ENCODE results near the gene FAM177B. TPM values are rescaled to one million over a fixed set of nuclear protein-coding genes. Genes with fewer than 3 reads are reported as not detected.
"Not testable (repeated sequence)": the region's sequence is repeated elsewhere in the genome, so short reads cannot be mapped to it uniquely, and the experiment has no call there.

FAM177B gene
- total RNA-seq, 2 donors from 2014 or later: 8.5 to 19.5 TPM

DNA sequence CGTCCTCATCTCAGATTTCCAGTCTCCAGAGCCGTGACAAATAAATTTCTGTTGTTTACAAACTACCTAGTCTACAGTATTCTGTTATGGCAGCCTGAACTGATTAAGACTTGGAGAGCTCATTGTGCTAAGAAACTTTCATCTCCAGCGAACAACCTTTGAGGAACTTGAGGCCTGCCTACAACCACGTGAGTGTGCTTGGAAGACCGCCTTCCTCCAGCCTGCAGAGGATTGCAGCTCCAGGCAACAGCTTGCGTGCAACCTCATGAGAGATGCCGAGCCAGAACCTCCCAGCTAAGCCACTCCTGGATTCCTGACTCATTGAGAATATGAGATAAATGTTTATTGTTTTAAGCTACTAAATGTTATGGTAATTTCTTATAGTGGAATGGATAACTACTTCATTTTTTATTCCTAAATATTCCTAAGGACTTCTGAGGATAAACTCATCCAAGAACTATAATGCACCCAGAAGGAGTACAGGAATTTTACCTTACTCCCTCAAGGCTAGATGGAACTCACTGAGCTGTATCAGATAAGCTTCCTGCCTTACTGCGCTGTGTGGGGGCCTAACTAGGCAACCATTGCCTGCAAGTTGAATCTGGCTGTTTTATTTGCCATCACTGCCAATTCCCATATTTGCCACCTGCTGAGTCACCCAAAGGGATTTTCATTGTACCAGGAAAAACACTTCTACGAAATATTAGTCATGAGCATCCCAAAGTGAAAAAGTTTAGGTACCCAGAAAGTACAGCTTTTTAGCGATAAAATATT lies 17.6 kb downstream of the FAM177B start:
- Histone ChIP-seq H3K9ac (ENCODE audit: low read depth in 2 of 2, low read length in 2 of 2) (no peak overlapping the region), H3K36me3 (no peaks in the 10 kb centered on the region), H3K9me3 (no peaks in the 10 kb centered on the region), H3K27ac (no peak overlapping the region), H3K4me1 (no peaks in the 10 kb centered on the region), H3K27me3 (no peaks in the 10 kb centered on the region), H3K4me3 (no peak overlapping the region)
- TF ChIP-seq, protein P1, sequence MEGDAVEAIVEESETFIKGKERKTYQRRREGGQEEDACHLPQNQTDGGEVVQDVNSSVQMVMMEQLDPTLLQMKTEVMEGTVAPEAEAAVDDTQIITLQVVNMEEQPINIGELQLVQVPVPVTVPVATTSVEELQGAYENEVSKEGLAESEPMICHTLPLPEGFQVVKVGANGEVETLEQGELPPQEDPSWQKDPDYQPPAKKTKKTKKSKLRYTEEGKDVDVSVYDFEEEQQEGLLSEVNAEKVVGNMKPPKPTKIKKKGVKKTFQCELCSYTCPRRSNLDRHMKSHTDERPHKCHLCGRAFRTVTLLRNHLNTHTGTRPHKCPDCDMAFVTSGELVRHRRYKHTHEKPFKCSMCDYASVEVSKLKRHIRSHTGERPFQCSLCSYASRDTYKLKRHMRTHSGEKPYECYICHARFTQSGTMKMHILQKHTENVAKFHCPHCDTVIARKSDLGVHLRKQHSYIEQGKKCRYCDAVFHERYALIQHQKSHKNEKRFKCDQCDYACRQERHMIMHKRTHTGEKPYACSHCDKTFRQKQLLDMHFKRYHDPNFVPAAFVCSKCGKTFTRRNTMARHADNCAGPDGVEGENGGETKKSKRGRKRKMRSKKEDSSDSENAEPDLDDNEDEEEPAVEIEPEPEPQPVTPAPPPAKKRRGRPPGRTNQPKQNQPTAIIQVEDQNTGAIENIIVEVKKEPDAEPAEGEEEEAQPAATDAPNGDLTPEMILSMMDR (IDR thresholded peaks at IDR 0.05): no peak
- intact Hi-C loops (cut with DNase I): no loop called here
- DNase-seq: no peak

DNA sequence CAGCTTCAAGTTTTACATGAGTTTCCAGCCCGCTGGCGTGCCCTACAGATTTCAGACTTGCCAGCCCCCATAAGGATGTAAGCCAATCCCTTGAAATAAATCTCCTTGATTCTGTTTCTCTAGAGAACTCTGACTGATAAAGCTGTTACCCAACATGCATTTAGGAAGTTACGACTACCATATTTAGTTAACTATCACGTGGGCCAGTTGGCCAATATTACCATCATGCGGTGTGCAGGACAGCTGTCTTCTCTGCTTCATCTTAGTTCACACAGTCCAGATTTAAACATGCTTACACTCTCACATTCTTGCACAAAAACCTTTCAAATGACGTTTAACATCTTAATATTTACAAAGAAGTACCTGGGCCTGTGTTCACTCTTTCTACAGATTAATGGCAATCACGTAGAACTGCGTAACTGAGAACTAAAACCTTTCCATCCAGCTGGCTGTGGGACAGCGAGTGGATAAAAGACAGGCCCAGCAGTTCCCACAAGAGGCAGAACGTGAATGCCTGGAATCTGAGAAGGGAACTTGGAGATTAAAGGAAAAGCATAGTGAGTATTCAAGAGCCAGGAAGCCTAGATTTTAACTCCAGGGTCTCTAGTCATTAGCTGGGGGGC lies 20.8 kb downstream of the FAM177B start:
- no peaks in the 10 kb centered on the region for H3K4me1 ChIP-seq
- TF ChIP-seq, protein P1 (IDR thresholded peaks at IDR 0.05): no peak
- H3K9me3 ChIP-seq: no peaks in the 10 kb centered on the region
- no peak overlapping the region for H3K9ac ChIP-seq (ENCODE audit: low read depth in 2 of 2, low read length in 2 of 2)
- H3K4me3 ChIP-seq: no peak overlapping the region
- no peak for DNase-seq
- H3K27me3 ChIP-seq: no peaks in the 10 kb centered on the region
- no peaks in the 10 kb centered on the region for H3K36me3 ChIP-seq
- intact Hi-C loops (cut with DNase I): no loop called here
- no peak overlapping the region for H3K27ac ChIP-seq

DNA sequence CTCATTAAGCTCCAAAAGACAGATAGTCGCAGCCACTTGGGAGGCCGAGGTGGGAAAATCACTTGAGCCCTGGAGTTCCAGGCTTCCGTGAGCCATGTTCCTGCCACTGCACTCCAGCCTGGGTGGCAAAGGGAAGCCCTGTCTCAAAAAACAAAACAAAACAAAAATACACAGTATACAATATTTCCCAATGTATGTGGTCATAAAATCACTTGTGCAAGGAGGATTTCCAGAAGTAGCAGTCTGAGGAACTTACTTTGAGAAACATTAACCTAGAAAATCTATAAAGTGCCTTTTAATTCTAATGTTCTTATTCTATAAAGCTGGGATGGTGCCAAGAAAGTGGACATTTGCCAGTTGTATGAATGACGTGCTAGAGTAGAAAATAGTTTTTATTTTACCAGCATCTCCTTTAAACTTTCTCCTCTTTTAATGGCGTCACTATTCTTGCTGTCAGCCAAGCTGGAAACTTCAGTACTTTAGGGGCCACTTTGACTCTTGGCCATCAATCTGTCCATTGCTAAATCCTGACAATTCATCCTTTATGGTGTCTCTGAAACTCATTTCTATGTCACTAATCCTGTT lies 22.5 kb downstream of the FAM177B start:
- Histone ChIP-seq H3K4me1 (no peaks in the 10 kb centered on the region), H3K9me3 (no peaks in the 10 kb centered on the region), H3K36me3 (no peaks in the 10 kb centered on the region), H3K4me3 (no peak overlapping the region), H3K27ac (no peak overlapping the region), H3K9ac (ENCODE audit: low read depth in 2 of 2, low read length in 2 of 2) (no peak overlapping the region), H3K27me3 (no peaks in the 10 kb centered on the region)
- intact Hi-C loops (cut with DNase I): no loop called here
- TF ChIP-seq, protein P1 (IDR thresholded peaks at IDR 0.05): no peak
- no peak for DNase-seq

DNA sequence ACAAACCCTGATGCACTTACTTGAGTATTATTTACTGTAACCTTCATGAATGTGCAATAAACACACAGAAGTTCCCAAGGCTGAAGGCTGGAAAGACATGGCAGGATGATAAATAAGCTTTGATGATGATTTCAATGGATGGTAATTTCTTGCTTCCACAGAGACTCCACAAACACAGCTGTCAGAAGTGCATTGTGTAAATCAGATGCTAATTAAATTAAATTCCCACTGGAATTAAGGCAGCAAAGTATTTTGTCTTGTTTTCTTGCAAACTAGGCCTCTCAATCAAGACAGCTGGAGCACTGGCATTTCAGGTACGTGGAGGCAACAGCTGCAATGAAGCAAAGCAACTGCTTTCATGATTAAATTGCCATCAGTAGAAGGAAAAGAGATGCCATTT lies 24.1 kb downstream of the FAM177B start:
- intact Hi-C loops (cut with DNase I): no loop called here
- Histone ChIP-seq H3K4me1 (no peaks in the 10 kb centered on the region), H3K27me3 (no peaks in the 10 kb centered on the region), H3K36me3 (no peaks in the 10 kb centered on the region), H3K27ac (no peak overlapping the region), H3K9me3 (no peaks in the 10 kb centered on the region), H3K4me3 (no peak overlapping the region), H3K9ac (ENCODE audit: low read depth in 2 of 2, low read length in 2 of 2) (no peak overlapping the region)
- DNase-seq: no peak
- TF ChIP-seq, protein P1 (IDR thresholded peaks at IDR 0.05): no peak

- intact Hi-C loops (cut with DNase I); H3K4me3 ChIP-seq; H3K9me3 ChIP-seq; H3K27me3 ChIP-seq; H3K4me1 ChIP-seq; DNase-seq; H3K27ac ChIP-seq; H3K9ac ChIP-seq (ENCODE audit: low read depth in 2 of 2, low read length in 2 of 2); H3K36me3 ChIP-seq: not testable (repeated sequence)
Observed at GRCh38 chr1:222762178-222762577, 25.2 kb downstream of the FAM177B start.

- TF ChIP-seq, protein P1 (IDR thresholded peaks at IDR 0.05): no peak
- H3K9me3 ChIP-seq: no peaks in the 10 kb centered on the region
- intact Hi-C loops (cut with DNase I): no loop called here
- H3K27ac ChIP-seq: no peak overlapping the region
- H3K4me3 ChIP-seq: no peak overlapping the region
- no peaks in the 10 kb centered on the region for H3K4me1 ChIP-seq
- H3K9ac ChIP-seq (ENCODE audit: low read depth in 2 of 2, low read length in 2 of 2): no peak overlapping the region
- no peaks in the 10 kb centered on the region for H3K27me3 ChIP-seq
- H3K36me3 ChIP-seq: no peaks in the 10 kb centered on the region
- DNase-seq: no peak
Observed at GRCh38 chr1:222767152-222767571, 30.2 kb downstream of the FAM177B start.
